ENCODE measurements around the gene SHISAL1.
A peak's percentile ranks its signal among the peaks of the same experiment; 100 is the strongest.

The SHISAL1 gene

GRCh38 chr22:44342347-44342956 lies 29.7 kb upstream of the SHISAL1 start:
- DNase-seq (ENCODE audit: low spot score): no peak

GRCh38 chr22:44341431-44342346 lies 28.9 kb upstream of the SHISAL1 start:
- no peak for DNase-seq (ENCODE audit: low spot score)

- no peak for DNase-seq (ENCODE audit: low spot score)
Observed at GRCh38 chr22:44340271-44341239, 27.8 kb upstream of the SHISAL1 start.

DNA sequence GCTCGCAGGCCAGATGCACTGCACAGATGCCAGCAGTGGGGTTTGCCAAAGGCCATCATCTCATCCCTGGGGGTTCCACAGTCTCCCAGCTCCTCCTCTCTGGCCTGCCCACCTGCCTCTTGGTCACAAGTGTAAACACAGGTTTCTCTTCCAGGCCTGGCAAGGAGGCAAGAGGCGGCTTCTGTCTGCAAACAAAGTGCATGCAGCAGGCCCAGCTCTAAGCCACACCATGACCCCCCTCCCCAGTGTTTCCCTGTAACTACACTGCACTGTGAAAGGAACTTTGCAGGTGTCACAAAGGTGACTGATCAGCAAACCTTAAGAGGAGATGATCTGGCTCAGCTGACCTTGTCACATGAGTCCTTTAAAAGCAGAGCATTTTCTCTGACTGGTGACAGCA lies 26.2 kb upstream of the SHISAL1 start:
- DNase-seq (ENCODE audit: low spot score): no peak

DNA sequence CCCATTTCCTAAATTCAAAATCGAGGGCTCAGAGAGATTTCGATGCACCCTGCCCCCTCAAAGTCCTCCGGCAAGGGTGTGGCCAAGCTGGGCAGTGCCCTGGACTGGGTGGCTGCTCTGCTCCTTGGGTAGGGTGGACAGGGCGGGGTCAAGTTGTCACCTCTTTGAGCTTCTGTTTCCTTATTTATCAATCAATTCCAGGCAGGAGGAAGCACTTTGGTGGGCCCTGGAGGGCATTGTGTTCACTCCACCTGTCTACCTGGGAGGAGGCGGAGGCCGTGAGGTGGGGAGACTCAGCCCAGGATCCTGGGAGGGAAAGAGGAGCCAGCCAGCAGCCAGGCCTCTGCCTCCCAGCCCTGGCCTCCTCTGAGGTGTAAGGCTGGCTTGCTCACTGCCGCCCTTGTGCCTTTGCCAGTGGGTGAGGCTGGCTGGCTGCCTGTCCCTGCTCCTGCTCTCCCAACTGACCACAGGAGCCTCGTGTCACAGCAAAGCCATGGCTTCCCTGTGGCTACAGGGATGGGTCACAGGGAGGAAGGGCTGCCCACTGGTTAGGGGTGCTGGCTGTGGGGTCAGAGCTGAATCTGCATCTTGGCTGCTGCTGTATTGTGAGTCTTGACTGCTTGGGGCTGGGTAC lies 25.5 kb upstream of the SHISAL1 start:
- no peak for DNase-seq (ENCODE audit: low spot score)

DNA sequence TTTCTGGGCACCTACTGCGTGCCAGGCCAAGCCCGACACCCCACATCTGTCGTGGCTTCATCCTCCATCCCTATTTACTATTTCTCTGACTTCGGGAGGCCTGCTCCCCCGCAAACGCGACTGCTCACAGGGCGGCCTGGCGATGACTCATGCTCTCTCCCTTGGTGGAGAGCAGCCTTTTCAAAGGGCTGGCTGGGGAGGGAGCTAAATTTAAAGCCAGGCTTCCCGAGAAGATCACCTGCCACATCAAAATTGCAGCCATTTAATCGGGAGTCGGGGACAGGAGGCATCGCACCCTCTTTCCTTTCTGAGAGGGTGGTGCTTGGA lies 24.9 kb upstream of the SHISAL1 start:
- no peak for DNase-seq (ENCODE audit: low spot score)

DNA sequence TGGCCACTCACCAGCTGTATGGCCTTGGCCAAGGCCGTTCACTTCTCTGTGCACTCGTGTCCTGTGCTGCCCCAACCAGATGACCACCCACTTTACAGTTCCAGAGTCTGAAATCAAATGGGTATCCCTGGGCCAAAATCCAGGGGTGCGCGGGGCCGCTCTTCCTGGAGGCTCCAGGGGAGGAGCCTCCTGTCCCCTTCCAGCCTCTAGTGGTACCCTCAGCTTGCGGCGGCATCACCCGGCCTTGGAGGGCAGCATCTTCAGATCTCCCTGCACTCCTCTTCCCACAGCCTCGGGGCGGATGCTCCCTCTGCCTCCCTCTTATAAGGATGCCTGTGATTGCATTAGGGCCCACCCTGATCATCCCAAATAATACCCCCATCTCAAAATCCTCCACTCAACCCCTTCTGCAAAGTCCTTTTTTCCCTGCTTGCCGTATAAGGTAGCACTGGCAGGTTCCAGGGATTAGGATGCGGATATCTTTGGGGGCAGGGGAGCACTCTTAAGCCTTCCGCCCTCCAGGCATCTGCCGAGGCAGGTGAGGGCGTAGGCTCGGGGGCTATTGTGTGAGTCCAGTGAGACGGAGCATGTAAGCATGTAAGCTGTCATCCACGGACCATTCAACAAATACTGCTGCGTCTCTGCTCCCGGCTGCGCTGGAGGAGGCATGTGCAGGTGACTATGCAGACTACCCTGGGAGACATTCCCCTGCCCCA lies 24.4 kb upstream of the SHISAL1 start:
- no peak for DNase-seq (ENCODE audit: low spot score)

- DNase-seq (ENCODE audit: low spot score): no peak
Observed at GRCh38 chr22:44335903-44336803, 23.4 kb upstream of the SHISAL1 start.

DNA sequence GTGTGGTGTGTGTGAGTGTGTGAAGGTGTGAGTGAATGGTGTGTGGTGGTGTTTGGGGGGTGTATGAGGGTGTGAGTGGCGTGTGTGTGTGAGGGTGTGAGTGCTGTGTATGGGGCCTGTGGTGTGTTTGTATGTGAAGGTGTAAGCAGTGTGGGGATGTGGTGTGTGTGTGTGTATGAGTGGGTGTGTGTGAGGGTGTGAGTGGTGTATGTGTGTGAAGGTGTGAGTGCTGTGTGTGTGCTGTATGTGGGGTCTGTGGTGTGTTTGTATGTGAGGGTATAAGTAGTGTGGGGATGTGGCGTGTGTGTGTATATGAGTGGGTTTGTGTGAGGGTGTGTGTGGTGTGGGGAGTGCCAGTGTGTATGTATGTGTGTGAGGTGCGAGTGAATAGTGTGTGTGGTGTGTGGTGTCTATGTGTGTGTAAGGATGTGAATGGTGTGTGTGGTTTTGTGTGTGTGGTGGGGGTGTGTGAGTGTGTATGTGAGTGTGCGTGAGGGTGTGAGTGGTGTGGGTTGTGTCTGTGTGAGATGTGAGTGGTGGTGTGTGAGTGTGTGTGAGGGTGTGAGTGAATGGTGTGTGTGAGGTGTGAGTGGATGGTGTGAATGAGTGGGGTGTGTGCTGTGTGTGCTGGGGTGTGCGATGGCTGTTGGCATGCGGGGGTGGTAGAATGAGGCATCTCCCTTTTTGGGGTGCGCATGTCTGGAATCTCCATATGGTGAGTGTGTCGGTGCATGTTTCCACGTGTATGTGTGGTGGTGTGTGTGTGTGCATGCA lies 22.5 kb upstream of the SHISAL1 start:
- DNase-seq (ENCODE audit: low spot score): no peak

- DNase-seq (ENCODE audit: low spot score): no peak
Observed at GRCh38 chr22:44333847-44334635, 21.3 kb upstream of the SHISAL1 start.

DNA sequence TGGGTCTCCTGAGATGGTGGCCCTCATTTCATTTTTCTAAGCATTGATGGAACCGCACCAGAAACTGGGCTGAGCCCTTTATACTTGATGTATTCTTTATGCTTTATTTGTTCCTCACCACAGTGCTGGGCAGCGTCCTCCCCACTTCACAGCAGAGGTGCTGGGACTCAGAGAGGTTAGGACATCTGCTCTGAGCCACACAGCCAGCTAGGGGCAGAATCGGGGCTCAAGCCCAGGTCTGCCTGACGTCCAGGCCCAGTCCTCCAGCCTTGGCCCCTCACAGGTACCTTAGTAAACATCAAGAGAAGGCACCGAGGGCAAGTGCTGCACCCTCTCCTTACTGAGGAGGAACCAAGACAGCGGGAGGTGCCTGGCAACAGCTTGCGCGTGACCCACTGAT lies 20.2 kb upstream of the SHISAL1 start:
- DNase-seq (ENCODE audit: low spot score): no peak

DNA sequence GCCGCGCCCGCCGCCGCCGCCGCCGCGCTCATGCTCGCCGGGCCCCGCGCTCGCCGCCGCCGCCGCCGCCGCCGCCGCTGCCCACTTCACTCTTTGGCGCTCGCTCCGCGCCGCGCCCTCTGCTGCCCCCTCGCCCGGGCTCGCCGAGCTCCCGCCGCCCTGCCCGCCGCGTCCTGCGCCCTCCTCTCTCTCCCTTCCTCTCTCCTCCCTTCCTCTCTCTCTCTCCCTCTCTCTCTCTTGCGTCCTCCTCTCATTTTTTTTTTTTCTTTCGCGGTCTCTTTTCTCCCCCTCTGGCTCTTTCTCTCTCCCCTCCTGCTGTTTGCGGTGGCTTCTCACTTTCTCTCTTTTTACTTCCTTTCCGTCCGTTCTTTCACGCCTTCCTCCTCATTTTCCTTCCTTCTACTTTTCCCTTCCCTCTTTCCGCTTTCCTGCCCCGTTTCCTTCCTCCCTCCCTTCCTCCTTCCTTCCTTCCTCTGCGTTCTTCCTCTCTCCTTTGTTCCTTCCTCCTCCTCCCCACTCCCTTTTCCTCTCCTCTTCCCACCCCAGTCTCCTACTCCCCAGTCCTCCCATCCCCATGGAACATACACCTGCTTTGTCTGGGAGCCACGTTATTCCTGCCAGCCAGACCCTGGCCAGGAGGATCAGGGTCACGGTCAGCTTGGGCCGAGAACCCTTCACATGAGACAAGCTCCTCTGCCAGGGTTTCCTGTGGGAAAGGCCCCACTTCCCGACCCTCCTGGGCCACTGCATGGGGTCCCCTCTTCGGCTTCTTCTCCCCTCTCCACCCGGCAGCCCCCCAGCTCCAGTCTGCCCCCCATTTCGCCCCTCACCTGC lies 19.3 kb upstream of the SHISAL1 start:
- no peak for DNase-seq (ENCODE audit: low spot score)

- no peak for DNase-seq (ENCODE audit: low spot score)
Observed at GRCh38 chr22:44330744-44331660, 18.3 kb upstream of the SHISAL1 start.

DNA sequence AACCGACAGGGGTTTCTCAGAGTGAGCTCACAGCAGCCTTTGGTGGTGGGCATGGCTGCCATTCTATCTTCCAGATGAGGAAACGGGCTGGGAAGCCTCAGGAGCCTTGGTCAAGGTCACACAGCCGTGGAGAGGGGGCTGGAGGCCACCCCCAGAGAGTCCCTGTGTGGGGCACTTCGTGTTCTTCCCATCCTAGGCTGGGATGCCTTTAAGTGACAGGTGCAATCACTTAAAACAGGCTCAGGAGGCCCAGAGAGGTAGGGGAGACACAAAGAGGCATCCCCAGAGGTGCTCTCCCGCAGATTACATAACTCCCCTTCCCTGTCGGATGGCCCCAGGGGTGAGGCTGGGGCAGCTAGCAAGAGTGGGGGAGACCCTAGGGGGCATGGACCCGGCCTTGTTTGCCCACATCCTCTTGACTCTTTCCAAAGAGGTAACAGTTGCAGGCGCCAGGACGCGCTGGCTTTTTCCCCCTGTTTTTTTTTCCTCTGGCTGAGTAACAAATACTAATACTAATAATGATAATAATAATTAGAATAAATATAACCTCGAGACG lies 17.5 kb upstream of the SHISAL1 start:
- no peak for DNase-seq (ENCODE audit: low spot score)

- DNase-seq (ENCODE audit: low spot score): peak; percentile 15
Observed at GRCh38 chr22:44329179-44329796, 16.5 kb upstream of the SHISAL1 start.

- DNase-seq (ENCODE audit: low spot score): no peak
Observed at GRCh38 chr22:44328762-44329161, 16.0 kb upstream of the SHISAL1 start.

Data from LoVo (cell line).